ENCODE data around the gene SLMAP. TPM values are rescaled to one million over a fixed set of nuclear protein-coding genes. Genes with fewer than 3 reads are reported as not detected.

The SLMAP gene
- total RNA-seq, 1 experiment from 2014 or later: 79.5 TPM

DNA sequence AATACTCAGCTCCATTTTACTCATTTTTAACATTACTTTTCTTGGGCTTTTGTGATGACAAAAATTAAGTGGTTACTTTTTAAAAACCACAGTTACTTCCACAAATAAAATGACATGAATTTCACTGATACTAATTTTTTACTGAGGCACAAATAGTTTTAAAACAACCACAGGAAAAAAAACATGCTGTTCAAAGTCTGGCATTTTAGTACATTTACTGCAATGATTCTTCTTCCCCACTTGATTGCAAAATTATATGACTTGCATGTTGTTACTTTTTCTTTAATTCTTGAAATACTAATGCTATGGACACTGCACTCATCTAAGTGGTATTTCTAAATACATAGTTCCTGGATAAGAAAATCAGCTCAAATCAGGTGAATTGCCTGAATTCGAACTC, 24.8 kb upstream of the SLMAP start:
- no peak for TF ChIP-seq IRF2 (CRISPR knock-in tag; IDR thresholded peaks at IDR 0.05; ENCODE audit: borderline replicate concordance, low read depth)
- TF ChIP-seq SMAD3 (CRISPR knock-in tag; IDR thresholded peaks at IDR 0.05; ENCODE audit: borderline replicate concordance): no peak
- TF ChIP-seq MXD4 (CRISPR knock-in tag; IDR thresholded peaks at IDR 0.05; ENCODE audit: borderline replicate concordance): no peak
- TF ChIP-seq CREB1 (CRISPR knock-in tag; IDR thresholded peaks at IDR 0.05): no peak
- ChIA-PET CTCF (no interaction called here), POLR2A (no interaction called here)
- H3K4me3 Mint-ChIP-seq: no peak overlapping the region
- H3K36me3 Mint-ChIP-seq: no peaks in the 10 kb centered on the region
- H3K4me1 Mint-ChIP-seq: no peaks in the 10 kb centered on the region
- no peak overlapping the region for H3K27ac Mint-ChIP-seq
- no peak for DNase-seq (ENCODE audit: low spot score)
- no peak for ATAC-seq
- no peaks in the 10 kb centered on the region for H3K9me3 Mint-ChIP-seq
- H3K27me3 Mint-ChIP-seq (ENCODE audit: low read depth): no peaks in the 10 kb centered on the region

DNA sequence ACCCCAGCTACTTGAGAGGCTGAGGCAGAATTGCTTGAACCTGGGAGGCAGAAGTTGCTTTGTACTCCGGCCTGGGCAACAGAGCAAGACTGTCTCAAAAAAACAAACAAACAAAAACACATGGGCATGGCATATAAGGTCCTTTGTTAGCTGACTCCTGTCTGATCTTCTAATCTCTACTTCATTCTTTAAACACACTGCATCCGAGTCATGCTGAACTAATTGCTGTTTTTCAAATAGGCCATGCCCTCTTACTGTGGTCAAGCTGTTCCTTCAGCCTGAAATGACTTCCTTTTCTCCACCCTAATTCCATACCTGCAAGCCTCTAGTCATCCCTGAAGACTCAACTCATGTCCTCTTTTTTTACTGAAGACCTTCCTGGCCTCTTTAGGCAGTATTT, 22.3 kb upstream of the SLMAP start:
- no peak overlapping the region for H3K4me3 Mint-ChIP-seq
- H3K36me3 Mint-ChIP-seq: no peaks in the 10 kb centered on the region
- H3K4me1 Mint-ChIP-seq: no peaks in the 10 kb centered on the region
- ATAC-seq (no peak), DNase-seq (ENCODE audit: low spot score) (no peak)
- H3K9me3 Mint-ChIP-seq: no peaks in the 10 kb centered on the region
- no peak for TF ChIP-seq TP53 (CRISPR knock-in tag; IDR thresholded peaks at IDR 0.05)
- no peak for TF ChIP-seq GRHL2 (CRISPR knock-in tag; IDR thresholded peaks at IDR 0.05; ENCODE audit: insufficient replicate concordance, severe bottlenecking)
- TF ChIP-seq, protein P1, sequence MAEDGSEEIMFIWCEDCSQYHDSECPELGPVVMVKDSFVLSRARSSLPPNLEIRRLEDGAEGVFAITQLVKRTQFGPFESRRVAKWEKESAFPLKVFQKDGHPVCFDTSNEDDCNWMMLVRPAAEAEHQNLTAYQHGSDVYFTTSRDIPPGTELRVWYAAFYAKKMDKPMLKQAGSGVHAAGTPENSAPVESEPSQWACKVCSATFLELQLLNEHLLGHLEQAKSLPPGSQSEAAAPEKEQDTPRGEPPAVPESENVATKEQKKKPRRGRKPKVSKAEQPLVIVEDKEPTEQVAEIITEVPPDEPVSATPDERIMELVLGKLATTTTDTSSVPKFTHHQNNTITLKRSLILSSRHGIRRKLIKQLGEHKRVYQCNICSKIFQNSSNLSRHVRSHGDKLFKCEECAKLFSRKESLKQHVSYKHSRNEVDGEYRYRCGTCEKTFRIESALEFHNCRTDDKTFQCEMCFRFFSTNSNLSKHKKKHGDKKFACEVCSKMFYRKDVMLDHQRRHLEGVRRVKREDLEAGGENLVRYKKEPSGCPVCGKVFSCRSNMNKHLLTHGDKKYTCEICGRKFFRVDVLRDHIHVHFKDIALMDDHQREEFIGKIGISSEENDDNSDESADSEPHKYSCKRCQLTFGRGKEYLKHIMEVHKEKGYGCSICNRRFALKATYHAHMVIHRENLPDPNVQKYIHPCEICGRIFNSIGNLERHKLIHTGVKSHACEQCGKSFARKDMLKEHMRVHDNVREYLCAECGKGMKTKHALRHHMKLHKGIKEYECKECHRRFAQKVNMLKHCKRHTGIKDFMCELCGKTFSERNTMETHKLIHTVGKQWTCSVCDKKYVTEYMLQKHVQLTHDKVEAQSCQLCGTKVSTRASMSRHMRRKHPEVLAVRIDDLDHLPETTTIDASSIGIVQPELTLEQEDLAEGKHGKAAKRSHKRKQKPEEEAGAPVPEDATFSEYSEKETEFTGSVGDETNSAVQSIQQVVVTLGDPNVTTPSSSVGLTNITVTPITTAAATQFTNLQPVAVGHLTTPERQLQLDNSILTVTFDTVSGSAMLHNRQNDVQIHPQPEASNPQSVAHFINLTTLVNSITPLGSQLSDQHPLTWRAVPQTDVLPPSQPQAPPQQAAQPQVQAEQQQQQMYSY (CRISPR knock-in tag; IDR thresholded peaks at IDR 0.05): no peak
- no peak for TF ChIP-seq ELF4 (CRISPR knock-in tag; IDR thresholded peaks at IDR 0.05; ENCODE audit: low read depth)
- no peak for TF ChIP-seq ZNF263 (CRISPR knock-in tag; IDR thresholded peaks at IDR 0.05; ENCODE audit: low read depth)
- TF ChIP-seq, protein P2, sequence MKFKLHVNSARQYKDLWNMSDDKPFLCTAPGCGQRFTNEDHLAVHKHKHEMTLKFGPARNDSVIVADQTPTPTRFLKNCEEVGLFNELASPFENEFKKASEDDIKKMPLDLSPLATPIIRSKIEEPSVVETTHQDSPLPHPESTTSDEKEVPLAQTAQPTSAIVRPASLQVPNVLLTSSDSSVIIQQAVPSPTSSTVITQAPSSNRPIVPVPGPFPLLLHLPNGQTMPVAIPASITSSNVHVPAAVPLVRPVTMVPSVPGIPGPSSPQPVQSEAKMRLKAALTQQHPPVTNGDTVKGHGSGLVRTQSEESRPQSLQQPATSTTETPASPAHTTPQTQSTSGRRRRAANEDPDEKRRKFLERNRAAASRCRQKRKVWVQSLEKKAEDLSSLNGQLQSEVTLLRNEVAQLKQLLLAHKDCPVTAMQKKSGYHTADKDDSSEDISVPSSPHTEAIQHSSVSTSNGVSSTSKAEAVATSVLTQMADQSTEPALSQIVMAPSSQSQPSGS (CRISPR knock-in tag; IDR thresholded peaks at IDR 0.05; ENCODE audit: borderline replicate concordance, low read depth): no peak
- TF ChIP-seq, protein P3, sequence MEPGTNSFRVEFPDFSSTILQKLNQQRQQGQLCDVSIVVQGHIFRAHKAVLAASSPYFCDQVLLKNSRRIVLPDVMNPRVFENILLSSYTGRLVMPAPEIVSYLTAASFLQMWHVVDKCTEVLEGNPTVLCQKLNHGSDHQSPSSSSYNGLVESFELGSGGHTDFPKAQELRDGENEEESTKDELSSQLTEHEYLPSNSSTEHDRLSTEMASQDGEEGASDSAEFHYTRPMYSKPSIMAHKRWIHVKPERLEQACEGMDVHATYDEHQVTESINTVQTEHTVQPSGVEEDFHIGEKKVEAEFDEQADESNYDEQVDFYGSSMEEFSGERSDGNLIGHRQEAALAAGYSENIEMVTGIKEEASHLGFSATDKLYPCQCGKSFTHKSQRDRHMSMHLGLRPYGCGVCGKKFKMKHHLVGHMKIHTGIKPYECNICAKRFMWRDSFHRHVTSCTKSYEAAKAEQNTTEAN (CRISPR knock-in tag; IDR thresholded peaks at IDR 0.05): no peak
- no peak for TF ChIP-seq ZBTB21 (CRISPR knock-in tag; IDR thresholded peaks at IDR 0.05; ENCODE audit: borderline replicate concordance)
- no peak for TF ChIP-seq MYBL2 (CRISPR knock-in tag; IDR thresholded peaks at IDR 0.05)
- ChIA-PET CTCF (no interaction called here), POLR2A (no interaction called here)
- H3K27ac Mint-ChIP-seq: peak overlapping the region; percentile 36; the same call in 1 of the 2 replicates
- no peaks in the 10 kb centered on the region for H3K27me3 Mint-ChIP-seq (ENCODE audit: low read depth)

DNA sequence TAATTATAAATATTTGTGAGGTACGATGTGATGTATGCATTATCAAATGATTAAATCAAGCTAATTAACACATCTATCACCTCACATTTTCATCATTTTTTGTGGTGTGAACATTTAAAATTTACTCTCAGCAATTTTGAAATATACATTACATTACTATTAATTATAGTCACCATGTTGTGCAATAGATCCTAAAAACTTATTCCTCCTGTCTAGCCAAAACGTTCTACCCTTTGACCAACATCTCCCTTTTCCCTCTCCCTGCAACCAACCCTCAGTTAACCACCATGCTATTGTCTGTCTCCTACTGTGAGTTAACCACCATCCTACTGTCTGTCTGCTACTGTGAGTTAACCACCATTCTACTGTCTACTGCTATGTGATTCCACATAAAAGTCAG, 20.7 kb upstream of the SLMAP start:
- H3K36me3 Mint-ChIP-seq: no peaks in the 10 kb centered on the region
- CTCF ChIA-PET: no interaction called here
- H3K9me3 Mint-ChIP-seq: no peaks in the 10 kb centered on the region
- TF ChIP-seq ZNF416 (CRISPR knock-in tag; IDR thresholded peaks at IDR 0.05): no peak
- no peak for TF ChIP-seq TP53 (CRISPR knock-in tag; IDR thresholded peaks at IDR 0.05)
- TF ChIP-seq, protein P4, sequence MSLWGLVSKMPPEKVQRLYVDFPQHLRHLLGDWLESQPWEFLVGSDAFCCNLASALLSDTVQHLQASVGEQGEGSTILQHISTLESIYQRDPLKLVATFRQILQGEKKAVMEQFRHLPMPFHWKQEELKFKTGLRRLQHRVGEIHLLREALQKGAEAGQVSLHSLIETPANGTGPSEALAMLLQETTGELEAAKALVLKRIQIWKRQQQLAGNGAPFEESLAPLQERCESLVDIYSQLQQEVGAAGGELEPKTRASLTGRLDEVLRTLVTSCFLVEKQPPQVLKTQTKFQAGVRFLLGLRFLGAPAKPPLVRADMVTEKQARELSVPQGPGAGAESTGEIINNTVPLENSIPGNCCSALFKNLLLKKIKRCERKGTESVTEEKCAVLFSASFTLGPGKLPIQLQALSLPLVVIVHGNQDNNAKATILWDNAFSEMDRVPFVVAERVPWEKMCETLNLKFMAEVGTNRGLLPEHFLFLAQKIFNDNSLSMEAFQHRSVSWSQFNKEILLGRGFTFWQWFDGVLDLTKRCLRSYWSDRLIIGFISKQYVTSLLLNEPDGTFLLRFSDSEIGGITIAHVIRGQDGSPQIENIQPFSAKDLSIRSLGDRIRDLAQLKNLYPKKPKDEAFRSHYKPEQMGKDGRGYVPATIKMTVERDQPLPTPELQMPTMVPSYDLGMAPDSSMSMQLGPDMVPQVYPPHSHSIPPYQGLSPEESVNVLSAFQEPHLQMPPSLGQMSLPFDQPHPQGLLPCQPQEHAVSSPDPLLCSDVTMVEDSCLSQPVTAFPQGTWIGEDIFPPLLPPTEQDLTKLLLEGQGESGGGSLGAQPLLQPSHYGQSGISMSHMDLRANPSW (CRISPR knock-in tag; conservative IDR thresholded peaks at IDR 0.05; ENCODE audit: low read depth): no peak
- no peak for TF ChIP-seq ZNF219 (CRISPR knock-in tag; IDR thresholded peaks at IDR 0.05; ENCODE audit: borderline replicate concordance)
- TF ChIP-seq CREM (CRISPR knock-in tag; IDR thresholded peaks at IDR 0.05): no peak
- TF ChIP-seq GTF2I (CRISPR knock-in tag; conservative IDR thresholded peaks at IDR 0.05): no peak
- TF ChIP-seq HMGA2 (CRISPR knock-in tag; IDR thresholded peaks at IDR 0.05): no peak
- TF ChIP-seq SMAD3 (CRISPR knock-in tag; IDR thresholded peaks at IDR 0.05; ENCODE audit: borderline replicate concordance): no peak
- ATAC-seq (no peak), DNase-seq (ENCODE audit: low spot score) (no peak)
- H3K4me1 Mint-ChIP-seq: no peaks in the 10 kb centered on the region
- no peak overlapping the region for H3K27ac Mint-ChIP-seq
- no peaks in the 10 kb centered on the region for H3K27me3 Mint-ChIP-seq (ENCODE audit: low read depth)
- POLR2A ChIA-PET: interaction anchor here (0.7 kb wide), 1 partner anchor 138 kb away, joined by 7 read pairs; no protein-coding TSS in a partner anchor
- no peak overlapping the region for H3K4me3 Mint-ChIP-seq

Measured in WTC11 (cell line).